ENCODE results near the gene KRTAP12-3.

DNA sequence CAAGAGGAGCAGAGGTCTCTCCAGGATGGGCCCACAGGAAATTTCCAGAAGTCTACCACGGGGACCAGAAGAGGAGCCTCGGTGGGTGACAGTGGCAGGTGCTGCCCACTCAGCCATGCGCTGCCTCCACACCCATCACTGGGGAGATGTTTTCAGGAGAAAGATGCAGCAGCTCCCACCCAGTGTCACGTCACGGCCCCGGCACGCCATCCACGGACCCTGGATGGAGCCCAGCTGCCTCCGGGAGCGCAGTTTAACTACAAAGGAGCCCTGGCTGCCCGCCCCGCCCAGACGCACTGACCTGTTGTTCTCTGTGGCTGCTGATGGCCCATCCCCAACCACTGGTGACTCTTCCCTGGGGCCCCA, 46.9 kb downstream of the KRTAP12-3 start:
- TF ChIP-seq, protein P1, sequence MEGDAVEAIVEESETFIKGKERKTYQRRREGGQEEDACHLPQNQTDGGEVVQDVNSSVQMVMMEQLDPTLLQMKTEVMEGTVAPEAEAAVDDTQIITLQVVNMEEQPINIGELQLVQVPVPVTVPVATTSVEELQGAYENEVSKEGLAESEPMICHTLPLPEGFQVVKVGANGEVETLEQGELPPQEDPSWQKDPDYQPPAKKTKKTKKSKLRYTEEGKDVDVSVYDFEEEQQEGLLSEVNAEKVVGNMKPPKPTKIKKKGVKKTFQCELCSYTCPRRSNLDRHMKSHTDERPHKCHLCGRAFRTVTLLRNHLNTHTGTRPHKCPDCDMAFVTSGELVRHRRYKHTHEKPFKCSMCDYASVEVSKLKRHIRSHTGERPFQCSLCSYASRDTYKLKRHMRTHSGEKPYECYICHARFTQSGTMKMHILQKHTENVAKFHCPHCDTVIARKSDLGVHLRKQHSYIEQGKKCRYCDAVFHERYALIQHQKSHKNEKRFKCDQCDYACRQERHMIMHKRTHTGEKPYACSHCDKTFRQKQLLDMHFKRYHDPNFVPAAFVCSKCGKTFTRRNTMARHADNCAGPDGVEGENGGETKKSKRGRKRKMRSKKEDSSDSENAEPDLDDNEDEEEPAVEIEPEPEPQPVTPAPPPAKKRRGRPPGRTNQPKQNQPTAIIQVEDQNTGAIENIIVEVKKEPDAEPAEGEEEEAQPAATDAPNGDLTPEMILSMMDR (IDR thresholded peaks at IDR 0.05), result no peak
- no peak for TF ChIP-seq POLR2A (IDR thresholded peaks at IDR 0.05)

All from heart left ventricle (tissue), 13 donors.